GM06990 (cell line): ENCODE results near the gene CBX2.

Experiments
- DNase-seq: peaks from one replicate; pipeline ENCODE4 v3.0.0-alpha.2; 2011; ENCODE audit not compliant: insufficient read length; ENCODE audit errors: extremely low read depth
- H3K27me3 ChIP-seq: replicated peaks from 2 replicates; pipeline ENCODE4 v1.6.0; 2011; ENCODE audit warnings: low read length; ENCODE audit not compliant: control insufficient read depth, insufficient read depth
- H3K36me3 ChIP-seq: 2 replicates; pipeline ENCODE4 v1.5.1; 2011; ENCODE audit warnings: low read length; ENCODE audit not compliant: control insufficient read depth, insufficient read depth
- H3K4me3 ChIP-seq: replicated peaks from 2 replicates; pipeline ENCODE4 v1.5.1; 2011; ENCODE audit warnings: low read depth, mild to moderate bottlenecking, control low read depth, low read length
- CTCF ChIP-seq: IDR thresholded peaks from 2 replicates; pipeline ENCODE4 v1.5.1; 2011; ENCODE audit warnings: low read length, control low read depth, mild to moderate bottlenecking, inconsistent platforms; ENCODE audit not compliant: insufficient read depth, poor library complexity, severe bottlenecking

CBX2 gene

GRCh38 chr17:79819534-79820276, 41.8 kb downstream of the CBX2 start:
- TF ChIP-seq CTCF: no peak
- Histone ChIP-seq H3K27me3 (no peaks in the 10 kb centered on the region; the same call in none of the 2 replicates), H3K4me3 (no peak overlapping the region), H3K36me3 (no peaks in the 10 kb centered on the region)
- no peak for DNase-seq

GRCh38 chr17:79820959-79821330, 43.0 kb downstream of the CBX2 start:
- H3K4me3 ChIP-seq: no peak overlapping the region
- no peak for DNase-seq
- no peak for TF ChIP-seq CTCF
- H3K36me3 ChIP-seq: no peaks in the 10 kb centered on the region
- H3K27me3 ChIP-seq: no peaks in the 10 kb centered on the region; the same call in none of the 2 replicates

GRCh38 chr17:79821331-79822095, 43.6 kb downstream of the CBX2 start:
- no peaks in the 10 kb centered on the region for H3K36me3 ChIP-seq
- DNase-seq: no peak
- no peak for TF ChIP-seq CTCF
- no peak overlapping the region for H3K4me3 ChIP-seq
- H3K27me3 ChIP-seq: no peaks in the 10 kb centered on the region; the same call in none of the 2 replicates

- no peak for TF ChIP-seq CTCF
- DNase-seq: no peak
- Histone ChIP-seq H3K27me3 (no peaks in the 10 kb centered on the region; the same call in none of the 2 replicates), H3K36me3 (no peaks in the 10 kb centered on the region), H3K4me3 (no peak overlapping the region)
These were observed 44.7 kb downstream of the CBX2 start for GRCh38 chr17:79822583-79823124.

GRCh38 chr17:79824234-79824633, 46.3 kb downstream of the CBX2 start:
- H3K27me3 ChIP-seq: no peaks in the 10 kb centered on the region; the same call in none of the 2 replicates
- no peak for DNase-seq
- TF ChIP-seq CTCF: no peak
- no peak overlapping the region for H3K4me3 ChIP-seq
- no peaks in the 10 kb centered on the region for H3K36me3 ChIP-seq
